ENCODE measurements around the gene FIGNL2. TPM values are rescaled to one million over a fixed set of nuclear protein-coding genes. Genes with fewer than 3 reads are reported as not detected.

The FIGNL2 gene
- total and polyA plus RNA-seq, 9 of the 15 experiments (the other 6 are each of a cell fraction or from before 2014, with no cell fraction given): 0.01 TPM; not detected in 8

DNA sequence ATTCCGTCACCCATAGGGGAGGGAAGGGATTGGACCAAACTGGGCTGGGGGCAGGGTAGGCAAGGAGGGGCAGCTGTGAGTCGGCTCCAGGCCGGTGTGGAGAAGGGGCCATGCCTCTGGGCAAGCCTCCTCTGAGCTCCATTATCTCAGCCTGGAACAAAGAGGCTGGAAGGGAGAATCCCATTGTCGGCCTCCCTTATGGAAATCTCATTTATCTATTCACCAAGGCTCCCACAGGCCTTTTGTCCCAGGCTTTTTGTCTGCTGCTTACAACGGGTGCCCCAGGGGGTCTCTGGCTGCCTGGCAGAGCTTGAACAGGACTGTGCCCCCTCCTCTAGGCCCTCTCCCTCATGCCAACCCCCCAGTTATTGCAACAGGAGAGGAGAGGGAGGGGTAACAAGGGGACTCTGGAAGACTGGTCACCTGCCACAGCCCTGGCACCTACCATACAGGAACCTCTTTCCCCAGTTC, 19.5 kb downstream of the FIGNL2 start:
- Histone ChIP-seq H3K27ac (ENCODE audit: extremely low read depth, low read depth, low read length) (no peak overlapping the region), H3K27me3 (ENCODE audit: control insufficient read depth in 2 of 2, insufficient read depth in 2 of 2, low read length in 2 of 2) (peaks cover 19 to 68% of the 10 kb centered on the region in 2 experiments; a peak in 4 of 5 replicates), H3K9me3 (replicated peaks; ENCODE audit: control insufficient read depth, insufficient read depth, low read depth, low read length) (no peaks in the 10 kb centered on the region), H3K79me2 (ENCODE audit: control insufficient read depth, insufficient read depth, low read length) (no peaks in the 10 kb centered on the region), H2AFZ (ENCODE audit: low read depth, low read length) (no peak overlapping the region), H4K20me1 (replicated peaks; ENCODE audit: control insufficient read depth, insufficient read depth, low read length) (peaks cover 10% of the 10 kb centered on the region), H3K4me3 (no peak overlapping the region), H3K4me1 (replicated peaks in 1 of 2; ENCODE audit: control insufficient read depth in 2 of 2, insufficient read depth in 2 of 2, low read length in 2 of 2) (peaks cover 3 to 12% of the 10 kb centered on the region in 2 experiments; a peak in 3 of 5 replicates), H3K9ac (ENCODE audit: insufficient read depth in 1 of 2, low read depth in 2 of 2, low read length in 2 of 2) (no peak overlapping the region), H3K36me3 (ENCODE audit: control insufficient read depth, insufficient read depth, low read length) (no peaks in the 10 kb centered on the region), H3K4me2 (ENCODE audit: insufficient read depth, low read length) (no peak overlapping the region), H3K9me1 (ENCODE audit: control insufficient read depth, insufficient read depth, low read length) (no peaks in the 10 kb centered on the region)
- ATAC-seq: no peak
- ChIA-PET CTCF (ENCODE audit: low intra/inter-chr PET ratio) (interaction anchor here (0.6 kb wide), 1 partner anchor 19 kb away, joined by 3 read pairs; no protein-coding TSS in a partner anchor), POLR2A (interaction anchor here (0.6 kb wide), 1 partner anchor 46 kb away, joined by 3 read pairs; no protein-coding TSS in a partner anchor)
- no peak for TF ChIP-seq E2F8 (IDR thresholded peaks at IDR 0.05; ENCODE audit: low read depth, partially characterized antibody)
- TF ChIP-seq ZNF3 (CRISPR knock-in tag; IDR thresholded peaks at IDR 0.05): no peak
- TF ChIP-seq TEAD4 (IDR thresholded peaks at IDR 0.05; ENCODE audit: low read length): no peak
- TF ChIP-seq TEAD4 (CRISPR knock-in tag; IDR thresholded peaks at IDR 0.05; ENCODE audit: borderline replicate concordance): no peak
- TF ChIP-seq PHTF2 (CRISPR knock-in tag; IDR thresholded peaks at IDR 0.05): no peak
- TF ChIP-seq ETV5 (CRISPR knock-in tag; IDR thresholded peaks at IDR 0.05; ENCODE audit: low read depth): no peak
- TF ChIP-seq GABPB1 (CRISPR knock-in tag; IDR thresholded peaks at IDR 0.05): no peak
- TF ChIP-seq RFX7 (CRISPR knock-in tag; IDR thresholded peaks at IDR 0.05): no peak
- no peak for TF ChIP-seq TCF7L2 (IDR thresholded peaks at IDR 0.05; ENCODE audit: low read depth, low read length)
- no peak for TF ChIP-seq TAF15 (IDR thresholded peaks at IDR 0.05; ENCODE audit: low read depth, low read length)
- no peak for TF ChIP-seq ARID3A (IDR thresholded peaks at IDR 0.05; ENCODE audit: borderline replicate concordance, low read depth, low read length)
- TF ChIP-seq CHD4 (IDR thresholded peaks at IDR 0.05; ENCODE audit: insufficient read depth, insufficient replicate concordance, low read depth, low read length, poor library complexity, severe bottlenecking): no peak
- TF ChIP-seq, protein P1, sequence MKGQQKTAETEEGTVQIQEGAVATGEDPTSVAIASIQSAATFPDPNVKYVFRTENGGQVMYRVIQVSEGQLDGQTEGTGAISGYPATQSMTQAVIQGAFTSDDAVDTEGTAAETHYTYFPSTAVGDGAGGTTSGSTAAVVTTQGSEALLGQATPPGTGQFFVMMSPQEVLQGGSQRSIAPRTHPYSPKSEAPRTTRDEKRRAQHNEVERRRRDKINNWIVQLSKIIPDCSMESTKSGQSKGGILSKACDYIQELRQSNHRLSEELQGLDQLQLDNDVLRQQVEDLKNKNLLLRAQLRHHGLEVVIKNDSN (CRISPR knock-in tag; IDR thresholded peaks at IDR 0.05): no peak
- TF ChIP-seq ATF6 (CRISPR knock-in tag; IDR thresholded peaks at IDR 0.05): no peak
- TF ChIP-seq ZBED1 (IDR thresholded peaks at IDR 0.05): no peak
- TF ChIP-seq EZH2 (IDR thresholded peaks at IDR 0.05; ENCODE audit: borderline replicate concordance, low read depth, low read length): no peak
- in situ Hi-C loops (cut with MboI) (no loop called here), intact Hi-C loops (cut with micrococcal nuclease) (loop anchor here (10.0 kb wide), 1 partner anchor 294 kb away; no protein-coding TSS in a partner anchor)
- WGBS (ENCODE audit: insufficient coverage, low coverage, missing lambda C conversion rate): 15% methylated on average over 5 of the region's 5 CpGs
- no TSS peak for BruUV-seq (replicated peaks)
- DNase-seq (ENCODE audit: extremely low read depth in 1 of 4, low spot score in 3 of 4): no peak
- no peak for FAIRE-seq

Data from K562 (cell line).